GM18517 (cell line): ENCODE results near the gene LDLRAD3.

Experiments
- ATAC-seq: cut with Tn5 transposase; IDR thresholded peaks from one replicate; pipeline ENCODE4 v1.9.1; 2021; ENCODE audit warnings: mild to moderate bottlenecking, moderate library complexity; ENCODE audit not compliant: unreplicated experiment

The LDLRAD3 gene

GRCh38 chr11:35953081-35953760 is 9.4 kb downstream of the LDLRAD3 start:
- ATAC-seq = no peak

- no peak for ATAC-seq
These were observed 10.3 kb downstream of the LDLRAD3 start for GRCh38 chr11:35954205-35954604.

GRCh38 chr11:35955636-35956035 is 11.8 kb downstream of the LDLRAD3 start:
- no peak for ATAC-seq

GRCh38 chr11:35962369-35963138 is 18.7 kb downstream of the LDLRAD3 start:
- no peak for ATAC-seq

GRCh38 chr11:35963911-35964310 is 20.0 kb downstream of the LDLRAD3 start:
- ATAC-seq = no peak

- no peak for ATAC-seq
These were observed 21.0 kb downstream of the LDLRAD3 start for GRCh38 chr11:35964841-35965240.

- ATAC-seq = no peak
These were observed 23.2 kb downstream of the LDLRAD3 start for GRCh38 chr11:35967042-35967441.

- no peak for ATAC-seq
These were observed 24.7 kb downstream of the LDLRAD3 start for GRCh38 chr11:35968386-35969088.

- no peak for ATAC-seq
These were observed 25.5 kb downstream of the LDLRAD3 start for GRCh38 chr11:35969089-35970042.

GRCh38 chr11:35970445-35970844 is 26.6 kb downstream of the LDLRAD3 start:
- ATAC-seq = no peak

- no peak for ATAC-seq
These were observed 28.1 kb downstream of the LDLRAD3 start for GRCh38 chr11:35971841-35972422.

GRCh38 chr11:35974882-35975589 is 31.2 kb downstream of the LDLRAD3 start:
- no peak for ATAC-seq

- no peak for ATAC-seq
These were observed 32.6 kb downstream of the LDLRAD3 start for GRCh38 chr11:35976434-35976833.

- ATAC-seq = no peak
These were observed 34.3 kb downstream of the LDLRAD3 start for GRCh38 chr11:35978183-35978582.

- no peak for ATAC-seq
These were observed 35.0 kb downstream of the LDLRAD3 start for GRCh38 chr11:35978891-35979290.

GRCh38 chr11:35980686-35981390 is 37.0 kb downstream of the LDLRAD3 start:
- ATAC-seq = no peak

- no peak for ATAC-seq
These were observed 37.7 kb downstream of the LDLRAD3 start for GRCh38 chr11:35981581-35981980.

- no peak for ATAC-seq
These were observed 38.2 kb downstream of the LDLRAD3 start for GRCh38 chr11:35982061-35982460.

GRCh38 chr11:35983981-35984380 is 40.1 kb downstream of the LDLRAD3 start:
- ATAC-seq = no peak
